ENCODE measurements around the gene OSBPL1A. TPM values are rescaled to one million over a fixed set of nuclear protein-coding genes. Genes with fewer than 3 reads are reported as not detected.

Gene OSBPL1A
- total and polyA plus RNA-seq, 7 donors = 15.2 to 110 (median 71.3) TPM

DNA sequence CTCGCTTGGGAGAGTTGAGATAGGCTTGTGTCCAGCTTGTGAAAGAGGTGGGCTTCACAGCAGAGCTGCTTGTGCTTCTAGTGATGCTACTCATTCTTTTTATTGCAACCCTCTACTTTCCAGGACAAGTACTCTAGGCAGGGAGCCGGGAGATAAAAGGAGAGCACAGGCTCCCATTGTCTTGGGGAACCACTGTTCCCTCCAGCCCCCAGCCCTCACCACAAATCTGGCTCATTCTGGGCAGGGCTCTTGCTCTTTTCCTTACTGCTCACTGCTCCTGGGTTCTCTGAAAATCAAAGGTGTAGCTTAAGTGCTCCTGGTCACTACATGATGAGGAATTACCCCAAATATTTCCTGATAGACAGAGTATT lies 177.3 kb downstream of the OSBPL1A start:
- TF ChIP-seq POLR2A (IDR thresholded peaks at IDR 0.05) (no peak), EP300 (IDR thresholded peaks at IDR 0.05) (no peak)
- WGBS, 2 donors = 78 to 91% methylated on average over 2 of the region's 2 CpGs
- Histone ChIP-seq H3K4me3 (no peak overlapping the region), H3K4me1 (peaks cover 0 to 28% (median 17%) of the 10 kb centered on the region in 4 donors), H3K36me3 (peaks cover 0 to 8% (median 0%) of the 10 kb centered on the region in 4 donors), H3K27ac (no peak overlapping the region), H3K9me3 (no peaks in the 10 kb centered on the region), H3K27me3 (no peaks in the 10 kb centered on the region)
- no peak for DNase-seq
- intact Hi-C loops (cut with DNase I) = no loop called here

DNA sequence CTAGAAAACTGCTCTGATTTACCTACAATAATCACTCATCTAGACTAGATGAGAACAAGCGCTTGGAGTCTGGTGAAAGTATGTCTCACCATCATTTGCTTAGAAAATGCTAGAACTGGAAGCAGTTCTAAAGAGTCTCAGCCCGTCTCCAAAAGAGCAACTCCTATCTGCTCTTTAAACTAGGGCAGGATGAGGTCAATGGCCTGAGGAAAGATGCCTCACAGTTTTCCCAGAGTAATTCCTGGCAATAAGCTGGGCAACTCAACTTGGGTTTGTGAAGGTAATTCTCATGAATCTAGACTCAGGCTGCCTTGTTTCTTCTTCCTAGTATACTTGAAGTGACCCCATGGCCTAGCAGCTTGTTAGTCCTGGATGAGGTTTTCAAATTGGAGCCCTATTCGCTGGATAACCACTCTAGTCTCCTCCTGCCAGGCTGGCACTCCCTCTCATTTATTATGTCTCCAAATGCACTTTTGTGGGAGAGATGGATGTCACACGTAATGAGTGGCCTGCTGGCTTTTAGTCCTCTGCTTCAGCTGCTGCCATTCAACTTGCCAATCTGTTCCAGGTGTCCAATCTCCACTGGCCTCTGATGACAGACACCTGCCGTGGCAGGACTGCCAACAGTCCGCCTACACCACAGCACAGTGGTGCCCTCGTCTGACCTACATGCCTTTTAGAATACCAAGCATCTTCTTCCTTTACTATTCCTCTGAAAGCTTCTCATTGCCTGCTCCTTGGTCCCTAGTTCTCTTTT lies 177.9 kb downstream of the OSBPL1A start:
- Histone ChIP-seq H3K27ac (no peak overlapping the region), H3K36me3 (peaks cover 0 to 5% (median 0%) of the 10 kb centered on the region in 4 donors), H3K4me1 (peaks cover 0 to 34% (median 22%) of the 10 kb centered on the region in 4 donors), H3K27me3 (no peaks in the 10 kb centered on the region), H3K4me3 (no peak overlapping the region), H3K9me3 (no peaks in the 10 kb centered on the region)
- intact Hi-C loops (cut with DNase I) = loop anchor here (5.0 kb wide), 1 partner anchor 48 kb away; no protein-coding TSS in a partner anchor
- no peak for TF ChIP-seq POLR2A (IDR thresholded peaks at IDR 0.05)
- TF ChIP-seq, protein P1, sequence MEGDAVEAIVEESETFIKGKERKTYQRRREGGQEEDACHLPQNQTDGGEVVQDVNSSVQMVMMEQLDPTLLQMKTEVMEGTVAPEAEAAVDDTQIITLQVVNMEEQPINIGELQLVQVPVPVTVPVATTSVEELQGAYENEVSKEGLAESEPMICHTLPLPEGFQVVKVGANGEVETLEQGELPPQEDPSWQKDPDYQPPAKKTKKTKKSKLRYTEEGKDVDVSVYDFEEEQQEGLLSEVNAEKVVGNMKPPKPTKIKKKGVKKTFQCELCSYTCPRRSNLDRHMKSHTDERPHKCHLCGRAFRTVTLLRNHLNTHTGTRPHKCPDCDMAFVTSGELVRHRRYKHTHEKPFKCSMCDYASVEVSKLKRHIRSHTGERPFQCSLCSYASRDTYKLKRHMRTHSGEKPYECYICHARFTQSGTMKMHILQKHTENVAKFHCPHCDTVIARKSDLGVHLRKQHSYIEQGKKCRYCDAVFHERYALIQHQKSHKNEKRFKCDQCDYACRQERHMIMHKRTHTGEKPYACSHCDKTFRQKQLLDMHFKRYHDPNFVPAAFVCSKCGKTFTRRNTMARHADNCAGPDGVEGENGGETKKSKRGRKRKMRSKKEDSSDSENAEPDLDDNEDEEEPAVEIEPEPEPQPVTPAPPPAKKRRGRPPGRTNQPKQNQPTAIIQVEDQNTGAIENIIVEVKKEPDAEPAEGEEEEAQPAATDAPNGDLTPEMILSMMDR (IDR thresholded peaks at IDR 0.05) = no peak
- 68 to 88% methylated on average over 7 of the region's 7 CpGs for WGBS, 2 donors
- DNase-seq = no peak

DNA sequence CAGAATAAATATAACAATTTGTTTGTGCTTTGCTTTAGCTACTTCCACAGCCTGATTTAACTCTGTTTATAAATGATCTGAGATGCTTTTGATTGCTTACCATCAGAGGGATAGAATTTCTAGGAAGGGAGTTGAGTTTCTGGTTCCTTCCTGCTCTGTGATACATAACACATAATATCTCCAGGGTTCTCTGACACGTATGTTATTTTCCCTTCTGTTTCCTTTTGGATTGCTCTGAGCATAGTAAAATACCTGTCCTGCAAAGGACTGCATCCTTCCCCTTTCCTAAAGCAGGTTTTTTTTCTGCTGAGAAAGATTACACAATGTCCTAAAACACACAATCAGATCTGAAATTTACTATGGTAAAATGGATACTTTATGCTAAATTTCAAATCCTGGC lies 182.7 kb downstream of the OSBPL1A start:
- intact Hi-C loops (cut with DNase I) = loop anchor here (5.0 kb wide), 1 partner anchor 52 kb away; no protein-coding TSS in a partner anchor
- Histone ChIP-seq H3K4me3 (no peak overlapping the region), H3K9me3 (no peaks in the 10 kb centered on the region), H3K27ac (peak overlapping the region; percentile 48 to 72 (median 64)), H3K27me3 (no peaks in the 10 kb centered on the region), H3K4me1 (peaks cover 0 to 58% (median 36%) of the 10 kb centered on the region in 4 donors), H3K36me3 (no peaks in the 10 kb centered on the region)
- DNase-seq = no peak
- WGBS, 2 donors = 14 to 52% methylated on average over 1 of the region's 1 CpG
- no peak for TF ChIP-seq EP300 (IDR thresholded peaks at IDR 0.05)
- TF ChIP-seq, protein P1 (IDR thresholded peaks at IDR 0.05) = no peak
- no peak for TF ChIP-seq POLR2A (IDR thresholded peaks at IDR 0.05)
- TF ChIP-seq POLR2AphosphoS5 (IDR thresholded peaks at IDR 0.05) = no peak

DNA sequence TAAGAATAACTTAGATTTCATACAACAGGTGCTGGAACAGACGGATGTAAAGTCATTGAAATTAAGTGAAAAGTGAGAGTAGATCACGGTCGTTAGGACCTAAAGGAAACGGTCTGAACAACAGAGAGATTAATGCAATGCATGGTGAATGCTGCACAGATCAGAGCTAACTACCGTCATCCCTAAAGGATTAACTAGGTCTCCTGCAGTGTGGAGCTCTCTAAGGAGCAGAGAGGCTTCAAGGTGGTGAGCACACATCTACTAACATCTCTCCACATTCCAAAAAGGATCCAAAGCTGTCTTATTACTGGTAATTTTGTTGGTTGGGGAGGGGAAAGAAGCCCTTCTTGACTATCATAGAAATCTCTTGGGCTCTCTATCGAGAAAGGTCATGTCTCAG lies 183.5 kb downstream of the OSBPL1A start:
- WGBS, 2 donors = 62 to 85% methylated on average over 6 of the region's 6 CpGs
- Histone ChIP-seq H3K9me3 (no peaks in the 10 kb centered on the region), H3K4me1 (peaks cover 0 to 58% (median 36%) of the 10 kb centered on the region in 4 donors), H3K36me3 (no peaks in the 10 kb centered on the region), H3K27ac (peak overlapping the region; percentile 48 to 72 (median 64)), H3K27me3 (no peaks in the 10 kb centered on the region), H3K4me3 (no peak overlapping the region)
- intact Hi-C loops (cut with DNase I) = no loop called here
- DNase-seq = no peak
- TF ChIP-seq EP300 (IDR thresholded peaks at IDR 0.05) = no peak
- TF ChIP-seq POLR2A (IDR thresholded peaks at IDR 0.05) = no peak
- TF ChIP-seq, protein P1 (IDR thresholded peaks at IDR 0.05) = no peak
- TF ChIP-seq POLR2AphosphoS5 (IDR thresholded peaks at IDR 0.05) = no peak

DNA sequence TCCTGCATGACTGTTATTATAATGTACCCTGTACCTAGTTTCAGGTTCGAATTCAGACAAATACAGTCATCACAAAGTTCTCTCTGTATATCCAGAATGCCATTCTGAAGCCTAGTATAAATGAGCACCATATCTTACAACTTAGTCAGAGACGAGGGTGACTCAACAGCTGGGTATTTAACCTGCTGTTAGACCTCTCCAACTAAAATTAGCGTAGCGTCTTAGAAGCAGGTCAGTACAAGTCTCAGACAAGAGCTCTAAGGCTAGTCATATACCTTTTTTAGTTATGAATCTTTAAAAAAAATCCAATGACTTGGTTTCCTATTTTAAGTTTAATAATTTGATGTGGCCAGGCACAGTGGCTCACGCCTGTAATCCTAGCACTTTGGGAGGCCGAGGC lies 184.7 kb downstream of the OSBPL1A start:
- no peak overlapping the region for H3K4me3 ChIP-seq
- DNase-seq = no peak
- no peaks in the 10 kb centered on the region for H3K27me3 ChIP-seq
- peak overlapping the region; percentile 48 to 72 (median 64) for H3K27ac ChIP-seq
- H3K9me3 ChIP-seq = no peaks in the 10 kb centered on the region
- peaks cover 0 to 63% (median 40%) of the 10 kb centered on the region in 4 donors for H3K4me1 ChIP-seq
- H3K36me3 ChIP-seq = no peaks in the 10 kb centered on the region
- 87 to 92% methylated on average over 6 of the region's 6 CpGs for WGBS, 2 donors
- intact Hi-C loops (cut with DNase I) = no loop called here
- TF ChIP-seq POLR2AphosphoS5 (IDR thresholded peaks at IDR 0.05) (peak in 2 of 4 donors; percentile 27 to 33), POLR2A (IDR thresholded peaks at IDR 0.05) (no peak), EP300 (IDR thresholded peaks at IDR 0.05) (no peak)
- TF ChIP-seq, protein P1 (IDR thresholded peaks at IDR 0.05) = no peak
